K562 (cell line): ENCODE measurements around the gene MAK. TPM values are rescaled to one million over a fixed set of nuclear protein-coding genes. Genes with fewer than 3 reads are reported as not detected.

Source experiments
- BCL6 ChIP-seq: fragments of 250-450 bp; sonication (Bioruptor Pico); IDR thresholded peaks from 2 replicates; pipeline ENCODE4 v1.4.0; 2020
- COPS2 ChIP-seq: fragments of 450-650 bp; conservative IDR thresholded peaks from 2 replicates; pipeline ENCODE4 v1.6.1; 2016; ENCODE audit warnings: mild to moderate bottlenecking, moderate library complexity
- CSDE1 ChIP-seq, 2 experiments: fragments of 450-650 bp; IDR thresholded peaks; 2 replicates each; pipeline ENCODE4 v1.6.1; 2016; ENCODE audit warnings: mild to moderate bottlenecking in 1 of 2
- HIVEP1 ChIP-seq: fragments of 250-450 bp; sonication (Bioruptor Pico); IDR thresholded peaks from 2 replicates; pipeline ENCODE4 v1.4.0; 2020; ENCODE audit warnings: mild to moderate bottlenecking
- HMBOX1 ChIP-seq: sonication (generic); IDR thresholded peaks from 2 replicates; pipeline ENCODE4 v1.6.1; 2016
- HSF4 ChIP-seq: fragments of 250-450 bp; sonication (Bioruptor Pico); IDR thresholded peaks from 2 replicates; pipeline ENCODE4 v2.1.2; 2022; ENCODE audit warnings: mild to moderate bottlenecking, moderate library complexity, borderline replicate concordance
- MCM5 ChIP-seq: fragments of 450-650 bp; IDR thresholded peaks from 2 replicates; pipeline ENCODE4 v1.6.1; 2016; ENCODE audit warnings: low read depth
- MCM7 ChIP-seq, 2 experiments: fragments of 450-650 bp; IDR thresholded peaks; 2 replicates each; pipeline ENCODE4 v1.6.1; 2016 to 2018
- MTA1 ChIP-seq: fragments of 450-650 bp; IDR thresholded peaks from 2 replicates; pipeline ENCODE4 v1.6.1; 2017; ENCODE audit warnings: borderline replicate concordance
- NCOA4 ChIP-seq: fragments of 450-650 bp; IDR thresholded peaks from 2 replicates; pipeline ENCODE4 v1.6.1; 2018; ENCODE audit warnings: mild to moderate bottlenecking; ENCODE audit not compliant: partially characterized antibody
- NFE2 ChIP-seq: IDR thresholded peaks from 2 replicates; pipeline ENCODE4 v1.6.1; 2014; ENCODE audit warnings: antibody characterized with exemption, low read depth
- PHF20 ChIP-seq: fragments of 450-650 bp; IDR thresholded peaks from 2 replicates; pipeline ENCODE4 v1.6.1; 2018; ENCODE audit not compliant: partially characterized antibody
- SMAD3 ChIP-seq: fragments of 450-650 bp; formaldehyde crosslinking; conservative IDR thresholded peaks from 2 replicates; pipeline ENCODE4 v1.4.0; 2020; ENCODE audit warnings: mild to moderate bottlenecking
- TAF7 ChIP-seq: fragments of 450-650 bp; IDR thresholded peaks from 2 replicates; pipeline ENCODE4 v1.6.1; 2016; ENCODE audit warnings: missing genetic modification characterization, missing compliant biosample characterization
- ZBTB7A ChIP-seq: IDR thresholded peaks from 2 replicates; pipeline ENCODE4 v1.6.1; 2011; ENCODE audit warnings: low read depth, mild to moderate bottlenecking, low read length, moderate library complexity, borderline replicate concordance; ENCODE audit not compliant: control insufficient read depth
- ZNF407 ChIP-seq: fragments of 450-650 bp; IDR thresholded peaks from 2 replicates; pipeline ENCODE4 v1.6.1; 2016; ENCODE audit warnings: low read depth
- ZNF511 ChIP-seq: sonication (generic); formaldehyde crosslinking; IDR thresholded peaks from 2 replicates; pipeline ENCODE4 v1.8.0; 2022; ENCODE audit warnings: mild to moderate bottlenecking, missing genetic modification reagents
- polyA plus RNA-seq, 8 experiments: library from polyadenylated mRNA; depleted of rRNA in 4 of 8; stranded (reverse) in 5 of 8; unstranded in 3 of 8; fragments of >200 nt; fragmentation: Nextera tagmentation in 2 of 8; fragmentation: Illumina TruSeq in 1 of 8; extraction: Ambion mirVana in 2 of 8; extraction: Trizol in 1 of 8; gene quantifications; 2 replicates each; pipeline versions ENCODE4 v1.2.1 to v1.2.3, GENCODE V29; 2011 to 2014; ENCODE audit warnings: inconsistent platforms in 1 of 8, missing spikeins in 1 of 8
- total RNA-seq, 7 experiments: library from RNA; depleted of rRNA in 6 of 7; stranded (reverse); fragments of >200 nt in 6 of 7; fragmentation: Illumina TruSeq in 2 of 7; extraction: Trizol in 2 of 7; gene quantifications; 2 replicates each; pipeline versions ENCODE4 v1.2.1 to v1.2.3, GENCODE V29; 2011 to 2021; ENCODE audit warnings: low replicate concordance in 1 of 7
- TF ChIP-seq, protein P1 (sequence below): sonication (generic); formaldehyde crosslinking; IDR thresholded peaks from 2 replicates; pipeline ENCODE4 v1.9.0; 2022; ENCODE audit warnings: mild to moderate bottlenecking, missing genetic modification reagents

The MAK gene
- total and polyA plus RNA-seq, 9 of the 15 experiments (the other 6 are each of a cell fraction or from before 2014, with no cell fraction given) = 0.25 to 1.1 (median 0.53) TPM

DNA sequence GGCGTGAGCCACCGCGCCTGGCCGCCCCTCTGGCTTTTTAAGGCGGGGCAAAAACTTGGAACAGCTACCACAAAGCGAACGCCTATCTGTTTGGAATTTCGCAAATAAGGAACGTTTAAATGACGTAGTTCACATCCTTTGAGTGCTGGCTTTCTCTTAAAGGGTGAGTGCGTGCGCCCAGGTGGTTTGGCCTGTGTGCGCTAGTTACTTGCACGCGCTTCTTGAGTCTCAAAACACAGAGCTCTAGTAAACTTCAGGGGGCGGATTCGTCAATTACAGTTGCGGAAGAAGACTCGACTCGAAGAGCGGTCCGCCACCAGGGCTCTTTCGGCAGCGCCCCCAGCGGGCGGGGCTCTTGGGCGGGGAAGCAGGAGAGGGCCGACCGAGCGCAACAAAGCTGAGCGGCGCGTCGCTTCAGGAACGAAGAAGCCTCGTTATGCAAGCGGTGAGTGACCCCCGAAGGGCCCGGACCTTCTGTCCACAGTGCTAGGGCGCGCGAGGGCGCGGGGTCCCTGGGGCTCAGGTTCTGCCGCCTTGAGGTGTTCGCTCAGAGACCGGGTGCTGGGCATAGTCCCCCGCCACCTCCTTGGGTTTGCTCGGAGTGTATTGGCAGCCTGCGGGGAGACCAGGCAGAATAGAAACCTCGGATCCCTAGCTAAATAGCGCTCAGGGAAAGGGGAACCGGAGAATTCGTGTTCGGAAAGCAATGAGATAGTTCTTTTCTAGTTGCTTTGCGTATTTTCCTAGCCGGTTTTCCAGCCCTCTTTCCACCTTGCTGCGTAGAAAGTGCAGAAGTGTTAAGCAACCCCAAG, 48.6 kb upstream of the MAK start, which contains the start of gene SYCP2L (continued):
- TF ChIP-seq ZNF407 (no peak), COPS2 (no peak), ZNF511 (CRISPR knock-in tag) (peak; percentile 56), NFE2 (0 out of 2 replicates have a peak, but pooled peaks have one; percentile 11), SMAD3 (CRISPR knock-in tag) (no peak), BCL6 (no peak), TAF7 (tag) (peak; percentile 49; the same call in 1 of the 2 replicates), HIVEP1 (CRISPR knock-in tag) (no peak), ZBTB7A (peak; percentile 94), MCM5 (no peak), NCOA4 (no peak), PHF20 (peak; percentile 79), HMBOX1 (peak; percentile 98), MTA1 (peak; percentile 71; the same call in 1 of the 2 replicates), CSDE1 (IDR thresholded peaks at IDR 0.05) (no peak), MCM7 (IDR thresholded peaks at IDR 0.05) (0 out of 4 replicates have a peak, but pooled peaks of 1 of the 2 experiments have one; percentile 13), HSF4 (CRISPR knock-in tag) (no peak)
- TF ChIP-seq, protein P1, sequence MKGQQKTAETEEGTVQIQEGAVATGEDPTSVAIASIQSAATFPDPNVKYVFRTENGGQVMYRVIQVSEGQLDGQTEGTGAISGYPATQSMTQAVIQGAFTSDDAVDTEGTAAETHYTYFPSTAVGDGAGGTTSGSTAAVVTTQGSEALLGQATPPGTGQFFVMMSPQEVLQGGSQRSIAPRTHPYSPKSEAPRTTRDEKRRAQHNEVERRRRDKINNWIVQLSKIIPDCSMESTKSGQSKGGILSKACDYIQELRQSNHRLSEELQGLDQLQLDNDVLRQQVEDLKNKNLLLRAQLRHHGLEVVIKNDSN (CRISPR knock-in tag) = no peak; the same call in 1 of the 2 replicates
